Prostate gland (tissue), 2 donors: ENCODE measurements around the gene CYTH1.

Experiments used
- CTCF ChIP-seq, 4 experiments: fragments of 200-600 bp in 2 of 4; fragments of 450-650 bp in 2 of 4; sonication (generic) in 2 of 4; IDR thresholded peaks; 1 replicate in 3 of 4; 2 replicates in 1 of 4; pipeline ENCODE4 v1.5.1; 2016 to 2019; ENCODE audit warnings: antibody characterized with exemption in 4 of 4, mild to moderate bottlenecking in 2 of 4, moderate library complexity in 2 of 4
- POLR2AphosphoS5 ChIP-seq: sonication (generic); formaldehyde crosslinking; IDR thresholded peaks from one replicate; pipeline ENCODE4 v1.6.1; 2017; ENCODE audit warnings: antibody characterized with exemption

- TF ChIP-seq CTCF (IDR thresholded peaks at IDR 0.05): no peak
- TF ChIP-seq POLR2AphosphoS5: no peak
Observed at GRCh38 chr17:78787444-78787843, 5.4 kb upstream of the CYTH1 start.
